ENCODE data around the gene SRC.

SRC gene

GRCh38 chr20:37435607-37436006, 89.7 kb downstream of the SRC start:
- DNase-seq (ENCODE audit: extremely low read depth, low read depth) = no peak
- TF ChIP-seq CTCF (IDR thresholded peaks at IDR 0.05; ENCODE audit: low read depth, low read length) = no peak

GRCh38 chr20:37436527-37437186, 90.7 kb downstream of the SRC start:
- no peak for TF ChIP-seq CTCF (IDR thresholded peaks at IDR 0.05; ENCODE audit: low read depth, low read length)
- no peak for DNase-seq (ENCODE audit: extremely low read depth, low read depth)

GRCh38 chr20:37437676-37438075, 91.7 kb downstream of the SRC start:
- no peak for TF ChIP-seq CTCF (IDR thresholded peaks at IDR 0.05; ENCODE audit: low read depth, low read length)
- DNase-seq (ENCODE audit: extremely low read depth, low read depth) = no peak

GRCh38 chr20:37438464-37439222, 92.7 kb downstream of the SRC start:
- no peak for DNase-seq (ENCODE audit: extremely low read depth, low read depth)
- no peak for TF ChIP-seq CTCF (IDR thresholded peaks at IDR 0.05; ENCODE audit: low read depth, low read length)

- DNase-seq (ENCODE audit: extremely low read depth, low read depth) = no peak
- no peak for TF ChIP-seq CTCF (IDR thresholded peaks at IDR 0.05; ENCODE audit: low read depth, low read length)
Observed at GRCh38 chr20:37439223-37439933, 93.4 kb downstream of the SRC start.

- DNase-seq (ENCODE audit: extremely low read depth, low read depth) = no peak
- no peak for TF ChIP-seq CTCF (IDR thresholded peaks at IDR 0.05; ENCODE audit: low read depth, low read length)
Observed at GRCh38 chr20:37441023-37441422, 95.1 kb downstream of the SRC start.

GRCh38 chr20:37442547-37442946, 96.6 kb downstream of the SRC start:
- no peak for DNase-seq (ENCODE audit: extremely low read depth, low read depth)
- TF ChIP-seq CTCF (IDR thresholded peaks at IDR 0.05; ENCODE audit: low read depth, low read length) = no peak

All from AG09319 (cell line).